IPS-NIHi7 (cell line): ENCODE results near the gene CNPY1.
"Not testable (repeated sequence)": the region's sequence is repeated elsewhere in the genome, so short reads cannot be mapped to it uniquely, and the experiment has no call there.

ENCODE experiments used
- DNase-seq: peaks from one replicate; pipeline ENCODE4 v3.0.0; 2012; ENCODE audit warnings: mixed read lengths; ENCODE audit errors: extremely low spot score

CNPY1 gene

DNA sequence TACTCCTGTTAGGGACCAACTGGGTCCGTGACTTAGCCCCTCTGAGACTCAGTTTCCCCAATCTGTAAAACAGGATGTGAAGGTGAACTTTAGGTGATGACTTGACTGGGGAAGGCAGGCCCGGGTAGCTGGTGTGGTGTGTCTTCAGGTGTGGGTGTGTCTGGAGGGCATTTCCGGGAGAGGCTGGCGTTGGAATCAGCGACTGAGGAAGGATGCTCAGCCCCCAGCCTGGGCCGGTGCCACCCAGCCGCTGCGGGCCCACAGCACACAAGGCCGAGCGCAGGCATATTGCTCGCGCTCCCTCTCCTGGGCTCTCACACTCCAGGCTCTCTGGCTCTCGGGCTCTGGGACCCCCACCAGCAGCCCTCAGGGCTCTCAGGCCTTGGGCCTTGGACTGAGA is 31.7 kb upstream of the CNPY1 start:
- no peak for DNase-seq

DNA sequence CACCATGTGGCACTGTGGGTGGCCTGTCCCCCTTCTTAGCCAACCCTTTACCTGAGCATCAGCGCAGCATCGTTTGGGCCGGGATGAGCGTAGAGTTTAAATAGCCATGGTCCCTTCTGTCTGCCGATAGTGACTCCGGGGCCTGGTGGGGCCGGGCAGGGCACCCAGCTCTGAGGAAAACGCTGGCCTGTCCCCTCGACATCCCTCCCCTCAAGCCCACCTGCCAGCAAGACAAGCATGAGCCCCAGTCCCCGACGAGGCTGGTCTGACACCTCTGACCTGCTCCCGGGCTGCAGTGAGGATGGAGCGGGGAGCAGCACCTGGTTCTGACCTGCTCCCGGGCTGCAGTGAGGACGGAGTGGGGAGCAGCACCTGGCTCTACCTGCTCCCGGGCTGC is 31.1 kb upstream of the CNPY1 start:
- DNase-seq: no peak

DNA sequence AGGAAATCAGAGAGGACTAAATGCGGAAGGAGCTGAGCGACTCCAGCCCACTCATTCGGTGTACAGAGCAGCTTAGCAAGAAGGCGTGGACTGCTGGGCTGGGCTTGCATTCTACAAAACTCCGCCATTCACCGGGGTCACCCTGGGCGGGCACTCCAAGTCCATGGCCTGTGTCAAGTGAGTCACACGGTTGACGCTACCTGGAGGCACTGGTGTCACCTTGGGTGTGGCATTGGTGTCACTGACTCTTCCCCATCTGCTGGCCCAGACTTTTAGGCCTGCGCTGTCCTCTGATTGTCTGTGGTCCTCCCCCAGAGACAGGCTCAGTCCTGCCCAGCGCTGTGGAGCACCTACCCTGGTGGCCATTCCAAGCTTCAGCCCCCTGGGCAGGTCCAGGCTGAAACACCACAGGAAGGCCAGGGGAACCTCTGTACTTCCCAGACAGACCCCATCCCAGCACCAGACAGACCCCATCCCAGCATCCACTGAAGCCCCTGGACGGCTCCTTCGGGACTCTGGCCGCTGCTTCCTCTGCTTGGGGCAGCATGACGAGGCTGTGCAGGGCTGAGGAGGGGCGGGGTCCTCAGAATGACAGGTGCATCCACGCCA is 30.6 kb upstream of the CNPY1 start:
- no peak for DNase-seq

DNA sequence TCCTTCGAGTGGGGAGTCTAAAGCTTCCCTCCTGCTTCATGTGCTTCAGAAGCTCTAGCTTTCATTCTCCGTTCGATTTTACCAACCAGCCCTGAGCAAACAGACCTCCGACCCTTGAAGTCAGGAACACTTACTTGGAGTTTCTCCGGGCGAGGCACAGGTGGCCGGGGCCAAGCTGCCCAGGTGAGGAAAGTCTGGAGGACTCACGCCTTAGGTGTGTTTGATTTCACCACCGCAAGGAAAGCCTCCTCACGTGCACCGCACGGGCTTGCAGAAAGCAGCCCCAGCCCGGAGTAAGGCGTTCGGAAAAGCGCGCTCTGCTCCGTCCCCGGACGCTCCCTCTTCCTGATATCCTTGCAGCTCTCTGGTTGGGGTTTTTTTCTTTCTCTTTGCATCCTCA is 30.1 kb upstream of the CNPY1 start:
- no peak for DNase-seq

DNA sequence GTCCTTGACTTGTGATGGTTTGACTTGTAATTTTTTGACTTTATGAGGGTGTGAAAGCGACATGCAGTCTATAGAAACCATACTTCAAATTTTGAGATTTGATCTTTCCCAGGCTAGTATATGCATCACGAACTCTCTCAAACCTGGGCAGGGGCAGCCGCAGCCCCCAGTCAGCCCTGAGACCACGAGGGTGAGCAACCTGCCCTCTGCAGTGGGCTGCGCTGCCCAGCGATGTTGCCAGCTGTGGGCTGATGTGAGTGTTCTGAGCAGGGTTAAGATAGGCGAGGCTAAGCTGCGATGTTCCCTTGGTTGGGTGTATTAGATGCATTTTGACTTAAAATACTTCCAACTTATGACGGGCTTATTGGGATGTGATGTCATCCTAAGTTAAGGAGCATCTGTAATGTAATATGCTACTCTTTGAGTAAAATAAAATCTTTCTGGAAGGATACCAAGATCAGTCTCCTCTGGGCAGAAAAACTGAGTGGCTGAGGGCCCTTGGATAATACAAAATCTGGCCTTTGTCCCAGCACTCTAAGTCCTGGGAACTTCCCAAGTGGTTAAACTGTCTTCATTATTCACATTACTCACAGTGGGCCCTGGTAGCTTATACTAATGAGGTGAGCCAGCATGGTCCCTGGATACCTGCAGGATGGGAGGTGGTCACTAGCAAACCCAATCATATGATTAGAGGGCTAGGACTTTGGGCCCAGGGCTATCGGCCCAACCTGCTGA is 28.4 kb upstream of the CNPY1 start:
- DNase-seq: no peak

DNA sequence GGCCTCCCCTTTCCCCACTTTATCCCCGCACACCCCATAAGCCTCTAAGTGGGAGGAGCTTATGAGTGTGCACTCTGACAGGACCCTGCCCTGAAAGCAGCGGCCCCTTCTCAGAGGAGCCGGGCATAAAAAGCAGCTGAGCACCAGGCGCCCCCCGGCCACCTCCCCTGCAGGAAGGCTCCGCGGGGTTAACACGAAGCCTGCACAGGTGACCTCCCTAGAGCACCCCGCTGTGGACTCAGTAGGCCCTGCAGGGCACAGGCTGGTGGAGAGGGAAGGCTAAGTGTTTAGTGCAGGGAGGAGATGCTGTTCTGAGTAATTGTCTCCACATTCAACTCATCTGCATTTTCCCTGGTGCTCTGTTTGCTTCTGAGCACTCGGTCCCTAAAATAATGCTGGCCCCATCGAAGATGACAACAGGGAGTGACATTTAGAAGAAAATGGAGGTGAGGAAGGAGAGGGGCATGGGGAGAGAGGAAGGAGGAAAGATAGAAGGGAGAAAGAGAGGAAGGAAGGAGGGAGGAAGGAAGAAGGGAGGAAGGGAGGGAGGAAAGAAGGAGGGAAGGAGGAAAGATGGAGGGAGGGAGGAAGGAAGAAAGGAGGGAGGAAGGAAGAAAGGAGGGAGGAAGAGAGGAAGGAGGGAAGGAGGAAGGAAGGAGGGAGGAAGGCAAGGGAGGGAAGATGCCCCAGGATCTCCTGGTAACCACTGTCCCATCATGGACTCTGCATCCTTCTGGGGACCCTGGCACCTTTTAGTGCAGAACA is 25.4 kb upstream of the CNPY1 start:
- DNase-seq: no peak

DNA sequence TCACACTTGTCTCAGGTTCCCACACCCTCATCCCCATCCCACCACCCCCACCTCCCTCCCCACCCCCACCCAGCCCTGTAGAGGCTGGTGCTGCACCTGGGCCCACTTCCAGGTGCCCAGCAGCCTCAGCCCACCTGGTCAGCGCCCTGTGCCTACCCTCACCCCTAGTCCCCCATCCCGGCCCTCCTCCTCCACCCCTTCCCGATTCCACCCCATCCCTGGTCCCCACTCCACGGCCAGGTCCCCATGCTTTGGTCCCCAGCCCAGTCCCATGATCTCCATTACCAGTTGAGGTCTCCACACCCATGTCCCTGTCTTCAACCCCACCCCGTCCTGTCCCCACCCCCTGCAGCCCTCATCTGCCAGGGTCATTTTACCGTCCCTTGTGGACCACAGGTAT is 24.6 kb upstream of the CNPY1 start:
- no peak for DNase-seq

DNA sequence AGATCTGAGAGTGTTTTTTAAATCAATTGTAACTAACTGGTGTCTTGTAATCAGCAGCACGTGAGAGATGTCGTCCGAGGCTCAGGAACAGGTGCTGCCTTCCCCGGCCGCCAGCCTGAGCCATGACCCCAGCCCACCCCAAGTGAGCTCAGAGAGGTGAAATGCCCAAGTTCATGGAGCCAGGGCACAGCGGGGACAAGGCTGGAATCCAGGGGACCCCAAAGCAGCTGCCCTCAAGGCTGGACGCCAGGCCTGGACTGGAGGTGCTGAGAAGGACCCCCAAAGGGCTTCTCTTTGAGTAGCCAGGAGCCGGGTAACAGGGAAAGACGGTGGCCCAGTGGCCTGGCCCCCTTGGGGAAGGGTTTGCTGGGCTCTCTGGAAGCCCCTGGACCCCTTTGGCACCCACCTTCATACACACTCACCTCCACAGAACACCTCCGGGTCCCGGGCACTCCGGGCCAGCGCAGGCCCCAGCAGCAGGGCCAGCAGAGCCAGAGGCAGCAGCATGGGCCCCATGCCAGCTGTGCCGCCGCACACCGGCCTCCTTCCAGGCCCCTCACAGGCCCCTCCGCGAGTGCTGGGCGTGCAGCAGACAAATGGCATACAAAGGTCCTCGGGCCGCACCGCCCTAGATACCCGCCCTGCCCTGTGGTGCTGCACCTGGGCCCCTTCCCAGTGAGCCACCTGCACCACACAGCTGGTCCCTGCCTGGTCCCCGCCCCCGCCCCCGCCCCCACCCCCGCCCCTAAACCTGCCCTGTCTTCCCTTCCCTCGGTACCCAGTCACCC is 24.0 kb upstream of the CNPY1 start:
- no peak for DNase-seq

DNA sequence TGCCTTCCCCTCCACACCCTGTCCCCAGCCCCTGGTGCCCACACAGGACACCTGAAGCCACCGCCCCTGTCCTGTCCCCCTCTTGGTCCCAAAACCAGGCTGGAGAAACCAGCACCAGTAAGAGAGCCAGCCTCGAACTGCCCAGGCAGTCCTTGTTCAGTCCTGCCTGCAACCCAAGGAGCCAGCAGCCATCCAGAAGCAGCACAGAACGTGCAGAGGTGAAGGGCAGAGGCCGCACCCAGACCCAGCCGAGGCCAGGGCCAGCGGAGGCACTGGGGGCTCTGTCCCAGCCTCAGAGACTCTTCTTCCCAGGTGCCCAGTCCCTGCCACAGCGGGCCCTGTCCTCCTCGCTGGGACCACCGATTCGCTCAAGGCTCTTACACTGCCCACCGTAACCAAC is 23.3 kb upstream of the CNPY1 start:
- DNase-seq: no peak

DNA sequence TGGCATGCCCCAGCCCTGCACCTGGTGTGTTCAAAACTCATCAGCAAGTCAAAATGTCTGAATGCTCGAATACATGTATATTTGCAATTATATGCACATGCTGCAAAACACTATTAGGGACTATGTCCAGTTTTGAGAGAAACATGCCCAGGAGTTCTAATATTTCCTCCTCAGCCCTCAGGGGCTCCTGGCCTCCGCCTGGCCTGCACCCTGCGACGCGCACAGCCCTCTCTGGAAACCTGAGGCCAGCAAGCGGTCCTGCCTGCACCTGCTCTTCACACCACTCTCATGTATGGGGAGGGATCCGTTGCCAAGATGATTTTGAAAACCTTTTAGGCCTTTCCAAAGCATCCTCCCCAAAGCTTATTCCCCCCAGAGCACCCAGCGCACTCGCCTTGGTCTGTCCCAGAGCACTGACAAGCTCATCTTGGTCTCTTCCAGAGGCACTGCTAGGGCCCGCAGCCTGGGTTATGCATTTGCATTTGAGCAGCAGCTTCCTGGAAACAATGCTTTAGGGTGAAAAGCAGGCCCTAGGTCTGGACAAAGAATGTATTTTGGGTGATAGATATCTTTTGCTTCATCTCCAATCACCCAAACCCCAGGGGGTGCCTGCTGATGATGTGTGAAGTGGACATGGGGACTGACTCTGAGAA is 22.6 kb upstream of the CNPY1 start:
- DNase-seq: no peak

DNA sequence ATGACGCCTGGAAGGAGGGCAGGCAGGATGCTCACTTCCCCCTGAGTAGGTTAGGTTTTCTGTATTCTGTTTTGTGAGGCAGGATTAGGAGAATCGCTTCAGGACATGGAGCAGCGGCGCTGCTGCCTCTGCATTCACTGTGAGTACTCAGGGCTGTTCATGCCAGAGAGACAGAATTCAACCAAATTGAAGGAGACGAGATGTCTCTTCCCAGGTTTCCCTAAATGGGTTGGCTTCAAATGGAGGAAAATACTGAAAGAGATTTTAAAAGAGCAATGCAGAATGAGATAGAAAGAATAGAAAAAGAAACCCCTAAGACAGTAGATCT is 21.9 kb upstream of the CNPY1 start:
- DNase-seq: no peak

DNA sequence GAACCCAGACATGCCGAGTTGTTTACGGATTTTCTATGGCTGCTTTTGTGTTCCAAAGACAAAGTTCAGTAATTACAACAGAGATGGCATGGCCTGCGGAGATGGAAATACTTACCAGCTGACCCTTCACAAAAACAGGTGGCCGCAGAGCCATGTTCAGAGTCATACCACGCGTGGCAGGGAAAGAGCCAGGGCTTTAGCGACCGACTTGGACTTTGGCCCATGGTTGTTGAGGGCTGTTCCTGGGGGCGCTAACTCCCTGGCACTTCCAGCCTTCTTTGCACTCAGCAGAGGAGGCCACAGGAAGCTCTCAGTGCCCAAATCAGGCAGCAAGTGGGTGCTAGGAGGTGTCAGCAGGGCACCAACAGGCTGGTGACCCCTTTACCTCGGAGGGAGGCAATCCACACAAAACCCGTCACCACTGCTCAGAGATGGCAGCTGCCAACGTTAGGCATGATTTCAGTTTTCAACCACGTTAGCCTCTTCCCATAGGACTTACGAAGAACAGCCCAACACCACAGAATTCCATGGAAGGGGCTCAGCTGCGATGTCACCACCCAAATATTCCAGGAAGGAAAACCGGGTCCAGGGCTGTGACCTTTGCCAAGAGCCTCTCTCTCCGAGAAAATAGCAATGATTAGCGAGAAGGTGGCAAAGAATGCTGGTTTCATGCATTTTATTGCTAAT is 21.4 kb upstream of the CNPY1 start:
- no peak for DNase-seq

DNA sequence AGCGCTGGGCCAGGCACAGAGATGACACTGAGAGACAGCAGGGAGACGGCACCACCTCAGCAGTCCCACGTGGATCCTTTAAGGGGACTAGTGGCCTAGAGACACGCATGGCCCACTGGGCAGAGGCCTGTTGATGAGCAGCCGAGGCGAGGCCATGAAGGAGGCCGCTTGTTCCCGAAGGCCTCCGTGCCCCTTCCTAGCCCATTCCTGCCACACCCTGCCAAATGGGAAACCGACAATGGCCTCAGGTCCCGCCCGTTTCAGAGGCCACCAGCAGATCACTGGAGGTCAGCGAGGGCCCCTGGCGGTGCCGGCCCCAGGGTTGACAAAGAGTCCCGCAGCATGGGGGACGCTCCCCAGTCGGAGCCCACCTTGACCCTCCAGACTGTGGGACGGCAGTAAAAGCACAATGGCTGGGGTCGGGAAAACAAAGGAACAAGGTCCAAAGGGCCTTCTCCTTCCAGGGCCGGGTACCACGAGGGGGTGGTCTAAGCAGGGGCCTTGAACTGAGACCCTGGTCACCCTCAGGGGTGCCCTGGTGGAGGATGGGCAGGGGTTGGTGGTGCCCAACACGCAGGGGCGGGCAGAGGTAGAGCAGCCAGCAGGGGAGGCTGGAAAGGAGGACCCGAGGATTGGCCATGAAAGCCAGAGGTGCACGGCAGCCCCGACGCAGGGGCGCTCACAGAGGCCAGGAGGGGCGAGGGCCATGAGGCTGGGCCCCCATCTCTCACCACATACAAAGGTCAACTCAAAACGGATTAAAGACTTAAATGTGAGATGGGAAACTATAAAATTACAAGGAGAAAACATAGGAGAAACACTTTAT is 19.9 kb upstream of the CNPY1 start:
- DNase-seq: no peak

DNA sequence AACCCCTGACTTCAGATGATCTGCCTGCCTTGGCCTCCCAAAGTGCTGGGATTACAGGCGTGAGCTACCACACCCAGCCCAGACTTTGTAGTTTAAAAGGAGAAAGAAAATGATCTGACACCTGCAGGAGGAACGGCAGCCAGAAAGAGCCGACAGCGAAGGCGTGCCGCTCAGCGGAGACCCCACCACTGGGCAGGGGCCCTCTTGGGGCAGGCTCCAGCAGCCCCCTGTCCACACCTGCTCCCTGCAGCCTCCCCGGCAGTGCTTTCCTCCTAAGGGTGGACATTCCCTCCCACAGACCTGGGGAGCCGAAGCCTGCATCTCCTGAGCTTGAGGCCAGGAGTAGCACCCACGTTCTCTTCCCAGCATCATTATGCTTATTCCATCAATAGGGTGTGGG is 19.2 kb upstream of the CNPY1 start:
- no peak for DNase-seq

DNA sequence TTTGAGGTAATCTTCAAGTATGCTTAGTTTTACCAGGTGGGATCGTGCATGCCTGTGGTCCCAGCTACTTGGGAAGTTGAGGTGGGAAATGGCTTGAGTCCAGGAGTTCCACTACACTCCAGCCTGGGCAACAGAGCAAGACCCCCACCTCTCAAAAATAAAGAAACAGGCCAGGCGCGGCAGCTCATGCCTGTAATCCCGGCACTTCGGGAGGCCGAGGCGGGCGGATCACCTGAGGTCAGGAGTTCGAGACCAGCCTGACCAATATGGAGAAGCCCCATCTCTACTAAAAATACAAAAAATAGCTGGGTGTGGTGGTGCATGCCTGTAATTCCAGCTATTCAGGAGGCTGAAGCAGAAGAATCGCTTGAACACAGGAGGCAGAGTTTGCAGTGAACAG is 16.6 kb upstream of the CNPY1 start:
- not testable (repeated sequence) for DNase-seq

DNA sequence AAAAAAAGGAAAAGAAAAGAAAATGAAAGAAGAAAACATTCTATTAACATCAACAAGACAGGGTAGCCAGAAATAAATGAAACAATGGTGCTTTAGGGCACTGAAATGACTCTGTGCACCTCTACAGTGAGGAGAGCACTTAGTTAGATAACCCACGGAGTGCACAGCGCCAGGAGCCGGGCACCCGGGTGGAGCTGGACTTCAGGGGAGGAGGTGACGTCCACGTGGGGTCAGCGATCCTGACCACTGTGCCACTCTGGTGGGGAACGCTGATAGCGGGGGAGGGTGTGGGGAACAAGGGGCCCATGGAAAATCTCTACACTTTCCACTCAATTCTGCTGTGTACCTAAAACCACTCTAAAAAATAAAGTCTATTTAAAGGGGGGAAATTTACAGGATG is 15.7 kb upstream of the CNPY1 start:
- no peak for DNase-seq

DNA sequence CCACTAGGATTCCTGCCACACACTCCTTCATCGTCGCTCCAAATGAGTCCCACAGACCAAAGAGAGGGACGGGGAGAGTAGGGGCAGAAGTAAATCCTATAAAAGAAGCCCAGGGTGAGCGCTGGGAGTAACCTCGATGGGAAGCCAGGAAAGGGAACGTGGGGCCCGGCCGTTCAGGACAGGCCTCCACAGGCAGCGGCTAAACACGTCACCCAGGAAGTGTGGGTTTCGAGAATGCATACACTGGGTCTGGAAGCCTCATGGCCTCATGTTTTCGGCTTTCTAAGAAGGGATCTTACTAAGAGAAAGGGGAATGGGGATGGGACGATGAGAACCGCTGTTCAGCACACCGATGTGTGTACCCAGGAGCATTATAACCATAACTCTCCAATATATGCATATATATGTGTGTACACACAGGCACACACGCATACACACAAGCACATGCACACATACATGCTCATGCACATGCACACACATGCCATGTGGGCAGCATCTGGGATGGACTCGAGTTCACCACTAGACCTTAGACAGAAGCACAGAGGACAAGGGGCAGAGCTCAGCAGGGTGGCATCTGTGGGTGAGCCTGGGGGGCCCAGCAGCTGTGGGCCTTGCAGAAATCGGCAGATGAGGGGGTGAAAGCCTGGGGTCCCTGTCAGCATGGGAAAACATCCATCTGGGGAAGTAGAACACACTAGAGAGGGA is 14.8 kb upstream of the CNPY1 start:
- no peak for DNase-seq

DNA sequence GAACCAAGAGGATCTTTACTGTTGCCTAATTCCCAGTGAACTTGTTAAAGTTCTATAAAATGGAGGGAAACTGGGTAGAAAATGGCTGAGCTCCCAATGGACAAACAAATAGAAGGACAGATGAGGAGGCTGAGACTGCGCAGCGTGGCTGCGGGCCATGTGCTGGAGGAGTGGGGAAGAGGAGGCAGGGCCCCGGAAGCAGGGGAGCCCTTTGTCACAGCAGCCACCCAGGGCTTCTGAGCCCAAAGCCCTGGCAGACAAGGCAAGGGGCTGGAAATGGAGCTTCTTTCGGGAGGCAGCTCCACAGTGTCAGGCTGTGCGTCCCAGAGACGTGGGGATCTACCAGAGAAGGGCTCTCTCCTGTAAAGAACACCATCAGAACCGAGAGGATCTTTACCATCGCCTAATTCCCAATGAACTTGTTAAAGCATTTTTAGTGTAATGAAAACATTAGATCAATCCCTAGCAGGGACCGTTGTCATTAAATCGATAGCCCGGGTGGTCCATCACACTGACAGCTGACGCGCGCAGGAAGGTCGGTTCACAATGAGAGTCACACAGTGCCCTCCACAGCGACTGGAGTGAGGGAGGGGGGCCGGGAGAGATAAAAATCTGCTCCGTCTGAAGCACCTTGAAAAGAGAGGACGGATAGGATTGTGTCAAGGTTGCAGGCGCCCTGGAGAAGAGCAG is 14.0 kb upstream of the CNPY1 start:
- no peak for DNase-seq

DNA sequence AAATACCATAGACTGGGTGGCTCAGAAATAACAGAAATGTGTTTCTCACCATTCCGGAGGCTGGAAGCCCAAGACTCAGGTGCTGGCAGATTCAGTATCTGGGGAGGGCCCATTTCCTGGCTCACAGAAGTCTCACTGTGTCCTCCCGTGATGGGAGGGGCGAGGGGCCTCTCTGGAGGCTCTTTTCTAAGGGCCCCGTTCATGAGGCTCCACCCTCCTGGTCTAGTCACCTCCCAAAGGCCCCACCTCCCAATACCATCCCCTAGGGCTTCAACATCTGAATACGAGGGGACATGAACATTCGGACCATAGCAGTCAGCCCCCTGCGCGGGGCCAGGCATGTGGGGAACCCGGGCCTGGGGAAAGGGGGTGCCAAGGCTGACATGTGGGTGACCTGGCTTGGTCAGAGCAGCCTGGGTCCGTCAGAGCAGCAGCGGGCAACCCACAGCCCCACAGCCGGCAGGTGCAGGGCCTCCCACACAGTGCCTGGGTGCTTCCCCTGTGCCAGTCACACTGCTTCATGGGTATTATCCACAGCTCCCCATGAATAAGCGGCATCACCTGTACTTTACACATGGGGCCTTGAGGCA is 13.3 kb upstream of the CNPY1 start:
- no peak for DNase-seq
